GM18526 (cell line): ENCODE results near the gene S100A13.

Experiments used
- POLR2A ChIP-seq: IDR thresholded peaks from 3 replicates; pipeline ENCODE4 v1.6.1; 2011; ENCODE audit not compliant: insufficient read length; ENCODE audit errors: extremely low read depth

Gene S100A13

GRCh38 chr1:153598309-153599172 is 28.8 kb downstream of the S100A13 start:
- peak; percentile 48 for TF ChIP-seq POLR2A

GRCh38 chr1:153597206-153597605 is 30.1 kb downstream of the S100A13 start:
- no peak for TF ChIP-seq POLR2A

GRCh38 chr1:153592748-153593147 is 34.6 kb downstream of the S100A13 start:
- no peak for TF ChIP-seq POLR2A

- TF ChIP-seq POLR2A = no peak
These were observed 38.8 kb downstream of the S100A13 start for GRCh38 chr1:153588482-153588881.

GRCh38 chr1:153587314-153587713 is 40.0 kb downstream of the S100A13 start:
- TF ChIP-seq POLR2A = no peak

GRCh38 chr1:153586347-153586746 is 41.0 kb downstream of the S100A13 start:
- TF ChIP-seq POLR2A = no peak

GRCh38 chr1:153585006-153585405 is 42.3 kb downstream of the S100A13 start:
- no peak for TF ChIP-seq POLR2A

- TF ChIP-seq POLR2A = no peak
These were observed 43.3 kb downstream of the S100A13 start for GRCh38 chr1:153583976-153584375.

- no peak for TF ChIP-seq POLR2A
These were observed 48.4 kb downstream of the S100A13 start for GRCh38 chr1:153578936-153579335.

GRCh38 chr1:153578490-153578889 is 48.8 kb downstream of the S100A13 start:
- no peak for TF ChIP-seq POLR2A

GRCh38 chr1:153577624-153578051 is 49.7 kb downstream of the S100A13 start:
- TF ChIP-seq POLR2A = no peak

GRCh38 chr1:153577138-153577537 is 50.2 kb downstream of the S100A13 start:
- no peak for TF ChIP-seq POLR2A

GRCh38 chr1:153573351-153573750 is 54.0 kb downstream of the S100A13 start:
- no peak for TF ChIP-seq POLR2A

- TF ChIP-seq POLR2A = no peak
These were observed 54.7 kb downstream of the S100A13 start for GRCh38 chr1:153572569-153573015.

GRCh38 chr1:153571706-153572105 is 55.6 kb downstream of the S100A13 start:
- no peak for TF ChIP-seq POLR2A

GRCh38 chr1:153570874-153571273 is 56.4 kb downstream of the S100A13 start:
- TF ChIP-seq POLR2A = no peak

- TF ChIP-seq POLR2A = no peak
These were observed 57.8 kb downstream of the S100A13 start for GRCh38 chr1:153569465-153569864.
